Endothelial cell of umbilical vein (primary cell): ENCODE results near the gene SORCS2. TPM values are rescaled to one million over a fixed set of nuclear protein-coding genes. Genes with fewer than 3 reads are reported as not detected.

Source experiments
- BruUV-seq: library from RNA; stranded (reverse); fragments of 400-500 nt; replicated peaks from 2 replicates; lab custom pipeline; 2021; lab: Mats Ljungman, UMichigan
- CTCF ChIA-PET: fragments of 300-600, 350-600 bp; sonication (Branson Sonifier 250); formaldehyde crosslinking; loops from one replicate; lab custom pipeline; 2021; ENCODE audit warnings: antibody characterized with exemption, inconsistent platforms; lab: Charles Lee
- POLR2A ChIA-PET: fragments of 300-600, 350-600 bp; sonication (Branson Sonifier 250); formaldehyde crosslinking; loops from one replicate; lab custom pipeline; 2021; ENCODE audit warnings: antibody characterized with exemption, inconsistent platforms; lab: Charles Lee
- DNase-seq: peaks from one replicate; pipeline ENCODE4 v3.0.0-alpha.2; 2011; ENCODE audit warnings: low read depth, low spot score
- FAIRE-seq: peaks from 2 replicates; lab custom pipeline; 2011; peaks lifted over from hg19 to GRCh38; lab: Jason Lieb, UNC
- H2AFZ ChIP-seq: 2 replicates; pipeline ENCODE4 v1.6.0; 2012; ENCODE audit warnings: low read depth, low read length, control low read depth, inconsistent platforms
- H3K27ac ChIP-seq: 2 replicates; pipeline ENCODE4 v1.5.1; 2011; ENCODE audit warnings: low read depth, mild to moderate bottlenecking, control low read depth, low read length, moderate library complexity; ENCODE audit not compliant: insufficient read depth
- H3K27me3 ChIP-seq, 2 experiments: 2 replicates each; pipeline versions ENCODE4 v1.6.0 to v1.6.1; 2011; ENCODE audit warnings: low read length in 2 of 2, mixed read lengths in 1 of 2; ENCODE audit not compliant: control insufficient read depth in 2 of 2, insufficient read depth in 2 of 2
- H3K36me3 ChIP-seq, 2 experiments: 2 replicates in 1 of 2; 3 replicates in 1 of 2; pipeline ENCODE4 v1.5.1; 2011; ENCODE audit warnings: low read length in 2 of 2, mild to moderate bottlenecking in 1 of 2, moderate library complexity in 1 of 2; ENCODE audit not compliant: control insufficient read depth in 2 of 2, insufficient read depth in 2 of 2; ENCODE audit errors: extremely low read depth in 1 of 2
- H3K4me1 ChIP-seq: 3 replicates; pipeline ENCODE4 v1.5.1; 2011; ENCODE audit warnings: mild to moderate bottlenecking, low read length; ENCODE audit not compliant: control insufficient read depth, insufficient read depth; ENCODE audit errors: extremely low read depth
- H3K4me2 ChIP-seq: 2 replicates; pipeline ENCODE4 v1.6.1; 2011; ENCODE audit warnings: low read length, control low read depth, mixed read lengths; ENCODE audit not compliant: insufficient read depth
- H3K4me3 ChIP-seq, 3 experiments: fragments of 200-600 bp in 1 of 3; sonication (generic), shearing (Covaris generic) in 1 of 3; replicated peaks in 1 of 3; 2 replicates each; pipeline ENCODE4 v1.5.1; 2011 to 2016; ENCODE audit warnings: control low read depth in 3 of 3, low read length in 3 of 3, mild to moderate bottlenecking in 2 of 3, inconsistent platforms in 1 of 3, low read depth in 1 of 3, moderate library complexity in 1 of 3; ENCODE audit not compliant: insufficient read depth in 1 of 3
- H3K79me2 ChIP-seq: 2 replicates; pipeline ENCODE4 v1.6.0; 2012; ENCODE audit warnings: low read length, inconsistent platforms; ENCODE audit not compliant: control insufficient read depth, insufficient read depth
- H3K9ac ChIP-seq: replicated peaks from 2 replicates; pipeline ENCODE3; 2011; ENCODE audit warnings: low read length, control low read depth; ENCODE audit not compliant: insufficient read depth; ENCODE audit errors: extremely low read depth
- H3K9me1 ChIP-seq: replicated peaks from 3 replicates; pipeline ENCODE4 v1.6.0; 2011; ENCODE audit warnings: mild to moderate bottlenecking, low read length; ENCODE audit not compliant: control insufficient read depth, insufficient read depth; ENCODE audit errors: extremely low read depth
- H3K9me3 ChIP-seq: replicated peaks from 2 replicates; pipeline ENCODE4 v1.5.1; 2012; ENCODE audit warnings: low read length, inconsistent platforms; ENCODE audit not compliant: control insufficient read depth, insufficient read depth
- H4K20me1 ChIP-seq: replicated peaks from 2 replicates; pipeline ENCODE3; 2011; ENCODE audit warnings: mild to moderate bottlenecking, low read length; ENCODE audit not compliant: control insufficient read depth, insufficient read depth; ENCODE audit errors: extremely low read depth
- EZH2 ChIP-seq: IDR thresholded peaks from 2 replicates; pipeline ENCODE4 v1.6.1; 2012; ENCODE audit warnings: borderline replicate concordance, low read depth, mild to moderate bottlenecking, moderate library complexity, low read length, inconsistent platforms; ENCODE audit not compliant: severe bottlenecking
- FOS ChIP-seq: IDR thresholded peaks from 2 replicates; pipeline ENCODE4 v1.6.1; 2011; ENCODE audit warnings: mild to moderate bottlenecking, low read length, moderate library complexity, borderline replicate concordance; ENCODE audit not compliant: insufficient read depth
- GATA2 ChIP-seq: IDR thresholded peaks from 2 replicates; pipeline ENCODE4 v1.7.0; 2011; ENCODE audit warnings: low read depth, mild to moderate bottlenecking, moderate library complexity, mixed read lengths, low read length; ENCODE audit not compliant: insufficient read length, insufficient read depth
- JUN ChIP-seq: IDR thresholded peaks from 2 replicates; pipeline ENCODE4 v1.6.1; 2011; ENCODE audit warnings: borderline replicate concordance, low read depth; ENCODE audit not compliant: insufficient read length, insufficient read depth
- MYC ChIP-seq: IDR thresholded peaks from one replicate; pipeline ENCODE4 v1.6.1; 2011; ENCODE audit warnings: mild to moderate bottlenecking, low read depth, low read length
- POLR2A ChIP-seq: IDR thresholded peaks from 2 replicates; pipeline ENCODE4 v1.6.1; 2012; ENCODE audit warnings: low read depth, mild to moderate bottlenecking, control low read depth, low read length
- POLR2AphosphoS5 ChIP-seq: IDR thresholded peaks from 2 replicates; pipeline ENCODE4 v1.6.1; 2012; ENCODE audit warnings: low read depth, mild to moderate bottlenecking, control low read depth, low read length, moderate library complexity; ENCODE audit not compliant: insufficient read depth
- dilution Hi-C: fragments of 300-500 bp; cut with MboI; formaldehyde crosslinking; loops from one replicate; pipeline ENCODE4 v1.15.0; 2019; ENCODE audit warnings: low sequenced_read_pairs; ENCODE audit not compliant: extremely low pct_ligation_motif_present
- intact Hi-C: fragments of 100-400 bp; cut with micrococcal nuclease; formaldehyde crosslinking; loops from one replicate; pipeline ENCODE4 v1.10.0; 2022
- polyA plus RNA-seq, 4 experiments: library from polyadenylated mRNA; depleted of rRNA in 3 of 4; stranded (reverse) in 3 of 4; unstranded in 1 of 4; fragments of >200 nt; gene quantifications; 2 replicates each; pipeline versions ENCODE4 v1.2.1 to v1.2.3, GENCODE V29; 2011 to 2012; ENCODE audit warnings: missing spikeins in 1 of 4
- total RNA-seq: library from RNA; stranded (reverse); gene quantifications from 2 replicates; pipeline ENCODE4 v1.2.3, GENCODE V29; 2021
- TF ChIP-seq, protein P1 (sequence below), 2 donors: IDR thresholded peaks; 1 replicate in 1 of 2; 2 replicates in 1 of 2; pipeline ENCODE4 v1.5.1; 2011; ENCODE audit warnings: low read length in 2 of 2, mild to moderate bottlenecking in 2 of 2, moderate library complexity in 2 of 2, control low read depth in 1 of 2, inconsistent platforms in 1 of 2, low read depth in 1 of 2; ENCODE audit not compliant: insufficient read depth in 1 of 2; ENCODE audit errors: extremely low read depth in 1 of 2
- TF ChIP-seq, protein P2 (sequence below): IDR thresholded peaks from 2 replicates; pipeline ENCODE4 v1.6.1; 2011; ENCODE audit not compliant: insufficient read depth, insufficient read length

The SORCS2 gene
- total and polyA plus RNA-seq, 2 donors (not counting 3 experiments of a cell fraction or from before 2014, with no cell fraction given) = not detected

DNA sequence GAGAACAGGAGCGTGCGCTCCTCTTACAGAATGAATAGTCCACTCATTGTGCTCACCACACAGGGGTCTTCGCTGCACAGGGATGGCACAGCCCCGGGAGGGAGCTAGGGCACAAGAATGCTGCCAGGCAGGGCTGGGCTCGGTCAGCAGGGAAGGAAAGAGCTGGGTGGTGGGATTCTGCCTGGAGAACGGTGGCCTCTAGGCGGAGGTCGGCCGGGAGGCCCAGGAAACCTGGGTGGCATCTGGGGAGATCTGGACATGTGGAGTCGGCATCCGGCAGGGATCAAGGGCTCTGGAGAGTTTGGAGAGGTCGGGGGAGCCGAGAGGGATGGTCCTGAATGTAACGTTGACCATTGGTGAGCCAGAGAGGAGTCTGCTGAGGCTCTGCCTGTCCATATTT is 288.9 kb downstream of the SORCS2 start:
- BruUV-seq = no TSS peak
- ChIA-PET POLR2A (no interaction called here), CTCF (no interaction called here)
- no peaks in the 10 kb centered on the region for H3K4me1 ChIP-seq
- H3K27ac ChIP-seq = no peak overlapping the region
- dilution Hi-C loops = no loop called here
- H3K9me1 ChIP-seq = no peaks in the 10 kb centered on the region
- no peak for DNase-seq
- no peaks in the 10 kb centered on the region for H4K20me1 ChIP-seq
- FAIRE-seq = no peak
- no peaks in the 10 kb centered on the region for H3K27me3 ChIP-seq
- intact Hi-C loops = no loop called here
- H3K79me2 ChIP-seq = no peaks in the 10 kb centered on the region
- no peak overlapping the region for H3K9ac ChIP-seq
- no peaks in the 10 kb centered on the region for H3K36me3 ChIP-seq
- H3K4me3 ChIP-seq = no peak overlapping the region
- TF ChIP-seq, protein P1, sequence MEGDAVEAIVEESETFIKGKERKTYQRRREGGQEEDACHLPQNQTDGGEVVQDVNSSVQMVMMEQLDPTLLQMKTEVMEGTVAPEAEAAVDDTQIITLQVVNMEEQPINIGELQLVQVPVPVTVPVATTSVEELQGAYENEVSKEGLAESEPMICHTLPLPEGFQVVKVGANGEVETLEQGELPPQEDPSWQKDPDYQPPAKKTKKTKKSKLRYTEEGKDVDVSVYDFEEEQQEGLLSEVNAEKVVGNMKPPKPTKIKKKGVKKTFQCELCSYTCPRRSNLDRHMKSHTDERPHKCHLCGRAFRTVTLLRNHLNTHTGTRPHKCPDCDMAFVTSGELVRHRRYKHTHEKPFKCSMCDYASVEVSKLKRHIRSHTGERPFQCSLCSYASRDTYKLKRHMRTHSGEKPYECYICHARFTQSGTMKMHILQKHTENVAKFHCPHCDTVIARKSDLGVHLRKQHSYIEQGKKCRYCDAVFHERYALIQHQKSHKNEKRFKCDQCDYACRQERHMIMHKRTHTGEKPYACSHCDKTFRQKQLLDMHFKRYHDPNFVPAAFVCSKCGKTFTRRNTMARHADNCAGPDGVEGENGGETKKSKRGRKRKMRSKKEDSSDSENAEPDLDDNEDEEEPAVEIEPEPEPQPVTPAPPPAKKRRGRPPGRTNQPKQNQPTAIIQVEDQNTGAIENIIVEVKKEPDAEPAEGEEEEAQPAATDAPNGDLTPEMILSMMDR (IDR thresholded peaks at IDR 0.05; ENCODE audit: extremely low read depth in 1 of 2, insufficient read depth in 1 of 2, low read depth in 1 of 2, low read length in 2 of 2) = no peak
- no peak for TF ChIP-seq GATA2
- TF ChIP-seq EZH2 = no peak
- no peak for TF ChIP-seq POLR2AphosphoS5
- no peak for TF ChIP-seq POLR2A
- H2AFZ ChIP-seq = no peak overlapping the region
- H3K4me2 ChIP-seq = no peak overlapping the region
- H3K9me3 ChIP-seq = no peaks in the 10 kb centered on the region

DNA sequence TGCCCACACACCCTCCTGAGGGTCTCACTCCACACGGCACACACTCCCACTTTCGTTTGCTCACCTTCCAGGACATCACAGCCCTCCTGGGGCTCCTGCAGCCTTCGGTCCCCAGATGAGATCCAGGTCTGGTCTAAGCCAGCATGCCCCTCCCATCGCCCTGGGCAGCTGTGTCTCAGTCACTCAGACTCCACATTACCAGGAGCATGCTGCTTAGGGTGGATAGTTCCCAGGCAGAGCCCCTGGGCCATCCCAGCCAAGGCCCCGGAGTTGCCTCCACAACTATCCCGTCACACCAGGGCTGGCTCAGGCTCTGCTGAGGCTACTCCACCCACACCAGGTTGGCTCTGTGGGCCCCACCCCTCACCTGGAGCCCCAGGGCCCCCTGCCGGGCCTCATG is 292.8 kb downstream of the SORCS2 start:
- no TSS peak for BruUV-seq
- CTCF ChIA-PET = no interaction called here

More for the DNA sequence above, 292.8 kb downstream of the SORCS2 start:
- POLR2A ChIA-PET = no interaction called here
- no peaks in the 10 kb centered on the region for H3K36me3 ChIP-seq
- DNase-seq (no peak), FAIRE-seq (no peak)
- no peak overlapping the region for H2AFZ ChIP-seq
- TF ChIP-seq POLR2A (no peak), MYC (no peak), EZH2 (no peak), FOS (no peak), GATA2 (no peak), POLR2AphosphoS5 (no peak), JUN (no peak)
- TF ChIP-seq, protein P1 (IDR thresholded peaks at IDR 0.05; ENCODE audit: extremely low read depth in 1 of 2, insufficient read depth in 1 of 2, low read depth in 1 of 2, low read length in 2 of 2) = no peak
- TF ChIP-seq, protein P2, sequence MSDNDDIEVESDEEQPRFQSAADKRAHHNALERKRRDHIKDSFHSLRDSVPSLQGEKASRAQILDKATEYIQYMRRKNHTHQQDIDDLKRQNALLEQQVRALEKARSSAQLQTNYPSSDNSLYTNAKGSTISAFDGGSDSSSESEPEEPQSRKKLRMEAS = no peak
- no peak overlapping the region for H3K4me2 ChIP-seq
- H3K9ac ChIP-seq = no peak overlapping the region
- no peak overlapping the region for H3K4me3 ChIP-seq
- dilution Hi-C loops = no loop called here
- no peaks in the 10 kb centered on the region for H3K79me2 ChIP-seq
- intact Hi-C loops = no loop called here
- no peak overlapping the region for H3K27ac ChIP-seq
- no peaks in the 10 kb centered on the region for H3K9me1 ChIP-seq
- H4K20me1 ChIP-seq = no peaks in the 10 kb centered on the region
- no peaks in the 10 kb centered on the region for H3K9me3 ChIP-seq
- H3K4me1 ChIP-seq = no peaks in the 10 kb centered on the region
- H3K27me3 ChIP-seq = no peaks in the 10 kb centered on the region
